Measurements from ENCODE around the gene TNRC6C.

GRCh38 chr17:78131172-78132083 lies 172.9 kb downstream of the TNRC6C start:
- TF ChIP-seq MAX (IDR thresholded peaks at IDR 0.05; ENCODE audit: low read depth, low read length) (no peak), CTCF (IDR thresholded peaks at IDR 0.05; ENCODE audit: low read depth, low read length) (no peak)

All from NB4 (cell line).